ENCODE results near the gene CRADD. TPM values are rescaled to one million over a fixed set of nuclear protein-coding genes. Genes with fewer than 3 reads are reported as not detected.

Gene CRADD
- total RNA-seq, 2 donors from 2014 or later: 27.2 to 75.2 TPM

DNA sequence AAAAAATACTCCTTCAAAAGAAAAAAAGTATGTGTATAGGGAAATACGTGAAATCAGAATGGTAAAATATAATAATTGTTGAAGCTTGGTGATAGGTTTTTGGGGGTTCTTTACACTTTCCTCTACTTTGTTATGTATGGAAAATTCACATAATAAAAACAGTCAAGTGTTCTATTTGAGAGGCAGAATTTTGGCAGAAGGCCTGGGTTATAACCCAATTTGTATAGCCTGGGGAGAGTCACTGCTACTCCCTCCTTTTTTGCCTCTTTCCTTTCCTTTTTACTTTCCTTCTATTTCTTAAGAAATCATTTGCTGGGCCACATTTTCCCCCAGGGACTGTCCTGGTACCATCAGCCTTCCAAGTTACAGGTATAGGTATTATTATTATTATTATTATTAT is 105.7 kb downstream of the CRADD start:
- Histone ChIP-seq H3K4me1 (peaks cover 34% of the 10 kb centered on the region), H3K4me3 (no peak overlapping the region), H3K27ac (no peak overlapping the region), H3K27me3 (no peaks in the 10 kb centered on the region), H3K9me3 (no peaks in the 10 kb centered on the region), H3K36me3 (replicated peaks in 1 of 2; ENCODE audit: insufficient read depth in 1 of 2, low read depth in 2 of 2) (no peaks in the 10 kb centered on the region)
- no peak for ATAC-seq
- no peak for DNase-seq
- whole genome bisulfite sequencing, 2 donors: 90 to 93% methylated on average over 1 of the region's 1 CpG
- intact Hi-C loops (cut with DNase I): no loop called here
- TF ChIP-seq POLR2A (IDR thresholded peaks at IDR 0.05): no peak
- TF ChIP-seq, protein P1, sequence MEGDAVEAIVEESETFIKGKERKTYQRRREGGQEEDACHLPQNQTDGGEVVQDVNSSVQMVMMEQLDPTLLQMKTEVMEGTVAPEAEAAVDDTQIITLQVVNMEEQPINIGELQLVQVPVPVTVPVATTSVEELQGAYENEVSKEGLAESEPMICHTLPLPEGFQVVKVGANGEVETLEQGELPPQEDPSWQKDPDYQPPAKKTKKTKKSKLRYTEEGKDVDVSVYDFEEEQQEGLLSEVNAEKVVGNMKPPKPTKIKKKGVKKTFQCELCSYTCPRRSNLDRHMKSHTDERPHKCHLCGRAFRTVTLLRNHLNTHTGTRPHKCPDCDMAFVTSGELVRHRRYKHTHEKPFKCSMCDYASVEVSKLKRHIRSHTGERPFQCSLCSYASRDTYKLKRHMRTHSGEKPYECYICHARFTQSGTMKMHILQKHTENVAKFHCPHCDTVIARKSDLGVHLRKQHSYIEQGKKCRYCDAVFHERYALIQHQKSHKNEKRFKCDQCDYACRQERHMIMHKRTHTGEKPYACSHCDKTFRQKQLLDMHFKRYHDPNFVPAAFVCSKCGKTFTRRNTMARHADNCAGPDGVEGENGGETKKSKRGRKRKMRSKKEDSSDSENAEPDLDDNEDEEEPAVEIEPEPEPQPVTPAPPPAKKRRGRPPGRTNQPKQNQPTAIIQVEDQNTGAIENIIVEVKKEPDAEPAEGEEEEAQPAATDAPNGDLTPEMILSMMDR (IDR thresholded peaks at IDR 0.05): no peak

DNA sequence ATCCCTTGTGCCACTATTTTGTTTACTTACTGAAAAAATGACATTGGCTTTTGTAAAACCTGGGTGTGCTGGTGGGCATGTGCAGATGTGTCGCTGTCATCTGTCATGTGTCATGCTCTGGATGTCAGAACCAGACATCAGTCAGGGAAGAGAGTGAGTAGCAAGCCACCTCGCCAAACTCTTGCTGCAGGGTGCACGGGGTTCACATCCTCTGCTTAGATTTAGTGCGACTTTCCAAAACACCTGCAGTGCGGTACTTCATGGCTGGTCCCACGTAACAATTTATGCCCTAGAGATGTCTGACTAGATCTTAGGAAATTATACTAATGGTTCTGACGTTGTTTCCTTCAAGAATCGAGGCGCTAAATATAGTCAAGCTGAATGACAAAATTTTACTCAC is 106.7 kb downstream of the CRADD start:
- ATAC-seq: no peak
- Histone ChIP-seq H3K4me3 (no peak overlapping the region), H3K9me3 (no peaks in the 10 kb centered on the region), H3K36me3 (replicated peaks in 1 of 2; ENCODE audit: insufficient read depth in 1 of 2, low read depth in 2 of 2) (no peaks in the 10 kb centered on the region), H3K27ac (peak overlapping the region in 2 of 4 donors; percentile 56 to 71), H3K27me3 (no peaks in the 10 kb centered on the region), H3K4me1 (peaks cover 24% of the 10 kb centered on the region)
- no peak for DNase-seq
- intact Hi-C loops (cut with DNase I): no loop called here
- 80 to 85% methylated on average over 9 of the region's 9 CpGs for WGBS, 2 donors
- TF ChIP-seq, protein P1 (IDR thresholded peaks at IDR 0.05): no peak
- no peak for TF ChIP-seq POLR2A (IDR thresholded peaks at IDR 0.05)

DNA sequence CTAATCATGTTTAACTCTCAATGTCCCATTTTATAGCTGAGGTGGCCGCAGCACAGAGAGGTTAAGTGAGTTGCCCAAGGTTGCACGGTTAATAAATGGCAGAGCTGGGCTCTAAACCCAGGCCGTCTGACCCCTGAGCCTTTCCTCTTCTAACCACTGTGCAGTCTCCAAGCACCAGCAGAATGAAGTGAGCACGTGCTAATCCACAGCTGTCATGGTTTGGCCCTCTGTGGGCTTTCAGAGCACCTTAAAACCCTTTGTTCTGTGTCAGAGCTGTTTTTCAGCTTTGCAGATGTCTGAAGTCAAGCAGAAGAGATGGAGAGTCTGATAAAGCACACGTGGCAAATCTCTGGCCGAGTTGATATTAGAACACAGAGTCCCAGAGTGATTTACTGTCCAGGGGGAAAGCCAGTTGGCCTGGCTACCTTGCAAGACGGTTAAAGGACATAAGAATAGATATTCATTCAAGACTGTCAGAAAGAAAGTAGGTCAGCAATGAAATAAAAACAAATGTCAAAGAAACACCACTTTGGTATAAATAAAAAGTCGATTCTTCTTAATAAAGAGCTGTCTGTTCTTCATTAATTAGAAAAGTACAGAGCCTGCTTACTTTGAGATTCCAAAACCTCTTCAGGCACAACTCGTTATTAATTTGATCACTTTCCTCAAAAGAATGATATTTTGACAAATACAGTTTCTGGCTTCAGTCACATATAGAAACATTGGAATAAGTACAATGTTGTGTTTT is 107.3 kb downstream of the CRADD start:
- WGBS, 2 donors: 26 to 29% methylated on average over 9 of the region's 9 CpGs
- DNase-seq (peak; percentile 25 to 71 (median 48)), ATAC-seq (peak; percentile 69)
- TF ChIP-seq, protein P1 (IDR thresholded peaks at IDR 0.05): no peak
- no peak for TF ChIP-seq POLR2A (IDR thresholded peaks at IDR 0.05)
- no peaks in the 10 kb centered on the region for H3K9me3 ChIP-seq
- intact Hi-C loops (cut with DNase I): no loop called here
- peaks cover 24% of the 10 kb centered on the region for H3K4me1 ChIP-seq
- no peaks in the 10 kb centered on the region for H3K36me3 ChIP-seq (replicated peaks in 1 of 2; ENCODE audit: insufficient read depth in 1 of 2, low read depth in 2 of 2)
- H3K4me3 ChIP-seq: no peak overlapping the region
- peak overlapping the region in 2 of 4 donors; percentile 56 to 71 for H3K27ac ChIP-seq
- H3K27me3 ChIP-seq: no peaks in the 10 kb centered on the region

DNA sequence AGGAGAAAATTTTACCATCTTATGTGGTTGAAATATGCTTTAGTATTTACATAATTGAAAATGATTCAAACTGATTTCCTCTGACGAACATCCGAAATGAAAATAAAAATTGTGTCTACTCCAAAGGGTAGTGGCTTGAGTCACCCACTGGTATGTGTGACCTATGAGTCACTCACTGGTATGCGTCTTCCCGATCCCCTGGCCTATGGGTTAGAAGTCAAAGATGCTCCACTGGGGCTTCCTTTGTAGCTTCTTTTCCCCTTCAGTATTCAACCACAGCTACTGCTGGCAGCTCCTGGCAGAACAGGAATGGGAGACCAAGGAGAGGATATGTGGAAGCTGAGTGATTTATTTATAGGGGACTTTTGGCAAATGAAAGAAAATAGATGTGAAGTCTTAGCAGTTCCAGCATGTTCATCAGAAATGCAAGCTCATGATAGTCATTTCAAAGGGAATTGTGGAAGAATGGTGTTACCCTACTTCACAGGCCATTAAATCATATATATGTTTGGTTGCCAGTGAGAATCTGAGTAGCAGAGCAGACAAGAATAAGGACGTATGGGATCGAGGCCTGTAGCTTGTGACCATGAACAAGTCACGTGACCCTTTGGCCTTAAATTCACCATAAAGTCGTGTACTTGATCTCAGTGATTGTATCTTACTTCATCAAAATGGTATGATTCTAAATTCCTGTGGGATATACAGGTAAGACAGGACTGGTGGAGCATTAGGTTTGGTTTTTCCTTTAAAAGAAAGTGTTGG is 108.3 kb downstream of the CRADD start:
- 61 to 67% methylated on average over 8 of the region's 8 CpGs for WGBS, 2 donors
- ATAC-seq (peak; percentile 76), DNase-seq (peak in 3 of 4 donors; percentile 25 to 66 (median 43))
- Histone ChIP-seq H3K27me3 (no peaks in the 10 kb centered on the region), H3K27ac (peak overlapping the region in 3 of 4 donors; percentile 16 to 71 (median 56)), H3K4me3 (no peak overlapping the region), H3K9me3 (no peaks in the 10 kb centered on the region), H3K36me3 (replicated peaks in 1 of 2; ENCODE audit: insufficient read depth in 1 of 2, low read depth in 2 of 2) (no peaks in the 10 kb centered on the region), H3K4me1 (peaks cover 24% of the 10 kb centered on the region)
- intact Hi-C loops (cut with DNase I): no loop called here
- no peak for TF ChIP-seq POLR2A (IDR thresholded peaks at IDR 0.05)
- TF ChIP-seq, protein P1 (IDR thresholded peaks at IDR 0.05): no peak

All from body of pancreas (tissue), 4 donors.